Esophagus squamous epithelium (tissue), 5 donors: Measurements from ENCODE around the gene COPS7B. TPM values are rescaled to one million over a fixed set of nuclear protein-coding genes. Genes with fewer than 3 reads are reported as not detected.

Source experiments
- DNase-seq: peaks from one replicate; lab custom pipeline; 2025; lab: John Stamatoyannopoulos, UW
- H3K27ac ChIP-seq, 4 donors: fragments of 200-600 bp; sonication (generic); one replicate each; pipeline ENCODE4 v1.5.1; 2016 to 2019; ENCODE audit warnings: mild to moderate bottlenecking in 1 of 4
- H3K27me3 ChIP-seq, 4 donors: fragments of 200-600 bp; sonication (generic); 1 replicate in 3 of 4; 2 replicates in 1 of 4; pipeline versions ENCODE4 v1.5.1 to v1.6.0; 2017 to 2021; ENCODE audit warnings: antibody characterized with exemption in 1 of 4
- H3K36me3 ChIP-seq, 3 donors: fragments of 200-600 bp; sonication (generic); one replicate each; pipeline ENCODE4 v1.5.1; 2016 to 2019
- H3K4me1 ChIP-seq, 3 donors: fragments of 200-600 bp; sonication (generic); one replicate each; pipeline ENCODE4 v1.5.1; 2017 to 2019
- H3K4me3 ChIP-seq, 4 donors: fragments of 200-600 bp; sonication (generic); 1 replicate in 3 of 4; 2 replicates in 1 of 4; pipeline ENCODE4 v1.5.1; 2016 to 2019; ENCODE audit warnings: mild to moderate bottlenecking in 2 of 4, moderate library complexity in 1 of 4
- H3K9me3 ChIP-seq, 3 donors: fragments of 200-600 bp; sonication (generic); one replicate each; pipeline ENCODE4 v1.5.1; 2016 to 2019
- CTCF ChIP-seq, 6 experiments: fragments of 450-650 bp in 4 of 6; fragments of 200-600 bp in 2 of 6; sonication (generic) in 2 of 6; IDR thresholded peaks; one replicate each; pipeline ENCODE4 v1.5.1; 2016 to 2019; ENCODE audit warnings: antibody characterized with exemption in 6 of 6, mild to moderate bottlenecking in 4 of 6, moderate library complexity in 4 of 6
- POLR2A ChIP-seq, 4 donors: fragments of 450-650 bp; IDR thresholded peaks; one replicate each; pipeline ENCODE4 v1.6.1; 2017; ENCODE audit warnings: antibody characterized with exemption in 4 of 4, mild to moderate bottlenecking in 4 of 4, moderate library complexity in 3 of 4
- WGBS, 2 donors: methylation state at CpG; one replicate each; pipeline ENCODE4 v1.1.5; 2018; 5-methylcytosine and 5-hydroxymethylcytosine counted together
- intact Hi-C: fragments of 100-400 bp; cut with DNase I; formaldehyde crosslinking; loops from one replicate; pipeline ENCODE4 v1.15.0; 2022
- small RNA-seq, 4 donors: library from RNA; depleted of rRNA; stranded (forward); fragments of <200 nt; gene quantifications; one replicate each; pipeline ENCODE3, GENCODE V24; 2016
- total RNA-seq, 4 donors: library from RNA; depleted of rRNA; stranded (reverse); fragments of >200 nt; gene quantifications; one replicate each; pipeline ENCODE4 v1.1.0, GENCODE V29; 2016
- donor health status: DM: yes; HTN: yes; CAD: no.

Gene COPS7B
- total RNA-seq, 4 donors from 2014 or later: 10.7 to 23.2 (median 22.1) TPM

GRCh38 chr2:231821908-231822307 is 35.7 kb downstream of the COPS7B start:
- H3K9me3 ChIP-seq: no peaks in the 10 kb centered on the region
- H3K27ac ChIP-seq: no peak overlapping the region
- no peaks in the 10 kb centered on the region for H3K4me1 ChIP-seq
- no peak overlapping the region for H3K4me3 ChIP-seq
- H3K27me3 ChIP-seq: peaks cover 0 to 6% (median 0%) of the 10 kb centered on the region in 4 donors
- intact Hi-C loops: no loop called here
- TF ChIP-seq CTCF (IDR thresholded peaks at IDR 0.05) (no peak), POLR2A (IDR thresholded peaks at IDR 0.05) (no peak)
- WGBS, 2 donors: 42 to 44% methylated on average over 3 of the region's 3 CpGs
- no peak for DNase-seq
- H3K36me3 ChIP-seq: no peaks in the 10 kb centered on the region

GRCh38 chr2:231853105-231853504 is 66.9 kb downstream of the COPS7B start:
- TF ChIP-seq POLR2A (IDR thresholded peaks at IDR 0.05) (no peak), CTCF (IDR thresholded peaks at IDR 0.05) (no peak)
- Histone ChIP-seq H3K27me3 (peaks cover 0 to 28% (median 0%) of the 10 kb centered on the region in 4 donors), H3K36me3 (no peaks in the 10 kb centered on the region), H3K4me1 (no peaks in the 10 kb centered on the region), H3K4me3 (no peak overlapping the region), H3K27ac (no peak overlapping the region), H3K9me3 (no peaks in the 10 kb centered on the region)
- WGBS, 2 donors: 72 to 86% methylated on average over 2 to 9 of the region's 10 CpGs
- DNase-seq: no peak
- intact Hi-C loops: no loop called here

- H3K4me3 ChIP-seq: no peak overlapping the region
- TF ChIP-seq POLR2A (IDR thresholded peaks at IDR 0.05): no peak
- no peak for TF ChIP-seq CTCF (IDR thresholded peaks at IDR 0.05)
- H3K36me3 ChIP-seq: no peaks in the 10 kb centered on the region
- intact Hi-C loops: no loop called here
- no peak for DNase-seq
- H3K4me1 ChIP-seq: no peaks in the 10 kb centered on the region
- H3K9me3 ChIP-seq: no peaks in the 10 kb centered on the region
- no peak overlapping the region for H3K27ac ChIP-seq
- WGBS, 2 donors: 61 to 80% methylated on average over 4 to 5 of the region's 9 CpGs
- H3K27me3 ChIP-seq: peaks cover 0 to 27% (median 0%) of the 10 kb centered on the region in 4 donors
These were observed 68.4 kb downstream of the COPS7B start for GRCh38 chr2:231854616-231855125.

GRCh38 chr2:231856959-231857358 is 70.7 kb downstream of the COPS7B start:
- Histone ChIP-seq H3K27me3 (peaks cover 0 to 19% (median 0%) of the 10 kb centered on the region in 4 donors), H3K9me3 (no peaks in the 10 kb centered on the region), H3K27ac (no peak overlapping the region), H3K4me3 (no peak overlapping the region), H3K4me1 (no peaks in the 10 kb centered on the region), H3K36me3 (no peaks in the 10 kb centered on the region)
- no peak for DNase-seq
- intact Hi-C loops: no loop called here
- no peak for TF ChIP-seq CTCF (IDR thresholded peaks at IDR 0.05)
- no peak for TF ChIP-seq POLR2A (IDR thresholded peaks at IDR 0.05)
- WGBS, 2 donors: 45 to 53% methylated on average over 3 to 4 of the region's 6 CpGs

Small RNA genes within 50 kb of the gene (small RNA-seq; reads per million reads assigned to genes)
- gene AC073476.4: 0 reads per million in 4 donors

Other genes with a start within 250 kb of the COPS7B start
- gene TEX44, start 193.6 kb upstream of the COPS7B start, total RNA-seq: not detected
- 1,000 to 10,000 TPM in 2 of 4 donors, 100 to 1,000 TPM in 2; 670 to 1,121 (median 903) TPM for gene PTMA, start 77.9 kb upstream of the COPS7B start, total RNA-seq
- gene PDE6D, start 5.2 kb upstream of the COPS7B start, total RNA-seq: 10 to 100 TPM; 13.5 to 24.0 (median 16.1) TPM
- gene NPPC, start 140.0 kb downstream of the COPS7B start, total RNA-seq: 10 to 100 TPM in 1 of 4 donors, under 1 TPM in 1, not detected in 2; 0.49 to 11.2 TPM
- 10 to 100 TPM; 14.5 to 42.8 (median 32.4) TPM for gene DIS3L2, start 175.3 kb downstream of the COPS7B start, total RNA-seq